Hippocampal formation (tissue), 2 donors: ENCODE data around the gene SCNN1G.

Experiments
- DNase-seq, 2 donors: peaks; one replicate each; lab custom pipeline; 2025; lab: John Stamatoyannopoulos, UW

SCNN1G gene

DNA sequence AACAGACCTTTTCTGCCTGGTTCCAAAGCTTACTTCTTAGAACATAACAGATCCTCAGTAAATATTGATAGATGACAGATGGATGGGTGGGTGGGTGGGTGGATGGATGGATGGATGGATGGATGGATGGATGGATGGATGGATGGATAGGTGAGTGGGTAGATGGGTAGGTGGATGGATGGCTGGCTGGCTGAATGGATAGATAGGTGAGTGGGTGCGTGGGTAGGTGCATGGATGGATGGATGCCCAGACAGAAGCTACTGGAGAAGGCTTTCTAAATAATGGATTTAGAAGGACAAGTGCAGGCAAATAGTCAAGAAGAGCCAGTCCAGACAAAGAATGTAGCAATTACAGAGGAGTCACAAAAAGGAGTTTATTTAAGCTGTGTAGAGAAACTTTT is 19.6 kb downstream of the SCNN1G start:
- no peak for DNase-seq

DNA sequence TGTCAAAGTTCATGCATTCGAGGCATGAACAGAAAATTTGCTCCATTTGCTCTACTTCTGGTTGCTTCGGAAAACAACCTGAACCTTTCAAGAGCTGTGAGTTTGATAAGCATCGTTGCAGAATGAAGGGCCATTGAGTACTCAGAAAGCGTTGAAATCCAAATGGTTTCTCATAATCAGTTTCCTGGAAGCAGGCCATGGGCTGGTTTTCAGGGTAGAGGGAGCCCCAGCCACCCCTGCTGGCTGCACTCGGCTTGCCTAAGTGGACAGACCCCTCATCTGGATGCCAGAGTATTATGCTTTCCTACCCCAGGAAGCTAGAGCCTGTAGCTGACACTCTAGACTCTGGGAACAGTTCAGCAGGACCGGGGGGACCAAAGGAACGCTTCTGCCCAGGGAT is 24.4 kb downstream of the SCNN1G start:
- DNase-seq = no peak

DNA sequence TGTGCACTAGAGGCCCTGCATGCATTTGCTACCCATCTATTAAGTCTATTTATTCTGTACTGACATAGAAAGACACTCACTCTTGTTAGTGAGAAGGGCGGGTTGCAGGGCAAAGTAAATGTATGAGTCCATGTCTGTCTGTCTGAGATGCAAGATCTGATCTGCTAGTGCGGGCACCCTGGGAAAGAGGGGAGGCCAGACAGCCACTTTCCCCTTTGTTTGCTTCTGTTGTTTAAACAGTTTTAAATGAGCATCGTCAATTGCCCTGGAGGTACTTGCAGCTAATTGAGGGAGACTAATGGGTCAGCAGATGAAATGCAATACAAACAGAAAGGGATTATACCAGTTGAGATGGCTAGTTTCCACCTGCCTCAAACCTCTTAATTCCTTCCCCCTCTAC is 24.9 kb downstream of the SCNN1G start:
- no peak for DNase-seq

DNA sequence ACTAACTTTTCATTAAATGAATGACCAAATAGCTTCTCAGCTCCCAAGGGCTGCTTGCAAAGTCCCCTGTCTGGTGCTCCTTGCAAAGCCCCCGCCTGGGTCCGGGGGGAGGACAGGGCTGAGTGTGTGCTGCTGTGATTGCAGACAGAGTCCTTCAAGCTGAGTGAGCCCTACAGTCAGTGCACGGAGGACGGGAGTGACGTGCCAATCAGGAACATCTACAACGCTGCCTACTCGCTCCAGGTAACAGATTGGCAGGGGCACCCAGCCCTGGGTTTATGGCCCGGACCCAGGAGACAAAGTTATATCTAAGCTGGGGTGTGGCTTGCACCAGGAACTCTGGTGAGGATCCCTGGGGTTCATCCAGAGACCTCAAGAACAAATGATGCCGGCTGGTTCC is 27.1 kb downstream of the SCNN1G start:
- no peak for DNase-seq

- no peak for DNase-seq
Observed at GRCh38 chr16:23213831-23214230, 31.3 kb downstream of the SCNN1G start.

- DNase-seq = no peak
Observed at GRCh38 chr16:23214796-23215195, 32.3 kb downstream of the SCNN1G start.

DNA sequence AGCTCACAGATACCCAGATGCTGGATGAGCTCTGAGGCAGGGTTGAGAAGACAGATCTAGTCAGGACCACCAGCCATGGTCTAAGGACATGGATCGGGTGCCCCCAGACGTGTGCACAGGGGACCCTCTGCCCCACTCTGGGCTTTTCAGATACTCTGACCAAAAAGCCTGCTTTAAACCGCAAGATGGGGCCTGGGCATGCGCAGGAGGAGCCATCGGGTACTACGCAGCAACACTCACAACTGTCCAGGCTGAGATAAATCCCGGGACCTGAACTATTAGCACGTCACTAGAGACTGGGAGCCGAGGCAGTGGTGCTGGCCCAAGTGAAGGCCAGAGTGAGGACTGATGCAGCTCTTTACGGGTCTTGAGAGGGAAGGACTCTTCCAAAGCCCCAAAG is 32.9 kb downstream of the SCNN1G start:
- DNase-seq = no peak

GRCh38 chr16:23216658-23217246 is 34.2 kb downstream of the SCNN1G start:
- DNase-seq = no peak

DNA sequence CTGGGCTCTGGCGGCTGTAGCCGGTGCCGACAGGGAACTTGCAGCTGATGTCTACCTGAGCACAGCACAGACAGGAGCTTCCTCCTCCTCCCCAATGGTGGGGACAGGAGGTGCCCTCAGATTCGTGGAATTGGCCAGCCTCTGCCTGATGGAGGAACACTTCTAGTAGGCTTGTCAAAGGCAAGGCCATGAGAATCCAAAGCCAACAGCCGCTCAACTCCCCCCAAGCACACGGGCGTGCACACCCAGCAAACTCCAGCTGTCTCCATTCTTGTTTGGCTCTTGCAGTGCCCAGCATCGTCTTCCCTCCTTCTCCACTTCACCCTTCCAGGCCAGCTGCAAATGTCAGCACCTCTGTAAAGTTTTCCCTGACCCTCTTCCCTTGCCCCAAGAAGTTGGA is 35.1 kb downstream of the SCNN1G start:
- DNase-seq = no peak

DNA sequence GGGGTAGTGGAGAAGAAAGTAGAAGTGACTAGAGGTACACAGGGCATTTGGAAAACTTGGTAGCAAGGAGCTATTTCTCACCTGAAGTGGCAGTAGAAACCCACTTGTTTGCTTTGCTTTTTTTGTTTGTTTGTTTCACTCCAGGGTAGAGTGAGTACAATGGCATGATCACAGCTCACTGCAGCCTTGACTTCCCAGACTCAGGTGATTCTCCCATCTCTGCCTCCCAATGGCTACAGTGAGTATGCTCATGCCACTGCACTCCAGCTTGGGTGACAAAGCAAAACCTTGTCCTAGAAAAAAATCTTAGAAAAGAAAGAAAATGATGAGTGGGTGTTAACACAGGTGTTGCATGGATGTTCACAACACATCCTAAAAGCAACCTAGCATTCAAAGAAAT is 40.4 kb downstream of the SCNN1G start:
- no peak for DNase-seq

- no peak for DNase-seq
Observed at GRCh38 chr16:23223368-23223767, 40.8 kb downstream of the SCNN1G start.

DNA sequence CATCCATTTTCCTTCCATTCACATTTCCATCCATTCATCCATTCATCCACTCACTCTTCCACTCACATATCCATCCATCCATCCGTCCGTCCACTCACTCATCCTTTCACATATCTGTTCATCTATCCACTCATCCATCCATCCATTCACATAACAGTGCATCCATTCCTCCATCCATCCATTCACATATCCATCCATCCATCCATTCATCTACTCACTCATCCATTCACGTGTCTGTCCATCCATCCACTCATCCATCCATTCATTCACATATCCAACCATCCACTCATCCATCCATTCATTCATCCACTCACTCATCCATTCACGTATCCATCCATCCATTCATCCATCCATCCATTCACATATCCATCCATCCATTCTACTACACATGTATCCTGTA is 42.6 kb downstream of the SCNN1G start:
- DNase-seq = no peak

- DNase-seq = no peak
Observed at GRCh38 chr16:23225634-23226033, 43.1 kb downstream of the SCNN1G start.

DNA sequence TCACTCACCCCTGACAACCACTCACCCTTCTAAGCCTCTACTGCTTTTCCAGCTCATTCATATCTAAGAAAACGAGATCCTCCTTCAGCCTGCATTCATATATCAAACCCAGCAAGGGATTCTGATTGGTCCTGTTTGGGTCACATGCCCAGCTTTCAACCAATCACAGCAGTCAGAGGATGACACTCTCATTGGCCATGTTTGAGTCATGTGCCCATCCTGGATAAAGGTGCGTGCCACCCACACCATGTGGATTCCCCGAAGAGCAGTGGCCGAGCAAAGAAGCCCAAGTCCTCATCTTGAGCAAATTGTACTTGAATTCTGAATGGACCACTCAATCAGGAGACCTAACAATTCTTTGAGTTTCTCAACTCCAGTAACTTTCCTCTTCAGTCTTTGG is 45.0 kb downstream of the SCNN1G start:
- DNase-seq = no peak

DNA sequence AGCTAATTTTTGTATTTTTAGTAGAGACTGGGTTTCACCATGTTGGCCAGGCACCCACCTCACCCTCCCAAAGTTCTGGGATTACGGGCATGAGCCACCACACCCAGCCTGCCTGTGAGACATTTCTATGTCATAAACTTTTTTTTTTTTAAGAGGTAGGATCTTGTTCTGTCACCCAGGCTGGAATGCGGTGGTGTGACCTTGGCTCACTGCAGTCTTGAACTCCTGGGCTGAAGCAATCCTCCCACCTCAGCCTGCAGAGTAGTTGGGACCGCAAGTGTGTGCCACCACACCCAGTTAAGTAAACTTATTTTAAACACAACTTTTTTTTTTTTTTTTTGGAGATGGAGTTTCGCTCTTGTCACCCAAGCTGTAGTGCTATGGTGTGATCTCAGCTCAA is 47.2 kb downstream of the SCNN1G start:
- DNase-seq = no peak

DNA sequence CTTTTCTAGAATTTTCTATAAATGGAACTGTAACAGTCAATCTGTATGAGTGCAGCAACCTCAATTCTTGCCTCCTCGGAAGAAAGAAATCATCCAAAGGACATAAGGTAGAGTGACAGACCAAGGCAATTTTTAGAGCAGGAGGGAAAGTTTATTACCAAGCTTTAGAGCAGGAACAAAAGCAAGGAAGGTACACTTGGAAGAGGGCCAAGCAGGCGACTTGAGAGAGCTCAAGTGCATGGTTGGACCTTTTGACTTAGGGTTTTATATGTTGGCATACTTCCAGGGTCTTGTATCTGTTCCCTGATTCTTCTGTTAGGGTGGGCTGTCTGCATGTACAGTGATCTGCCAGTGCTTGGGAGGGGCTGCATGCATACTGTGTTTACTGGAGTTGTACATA is 50.3 kb downstream of the SCNN1G start:
- DNase-seq = no peak

GRCh38 chr16:23235176-23235575 is 52.6 kb downstream of the SCNN1G start:
- DNase-seq = no peak

- DNase-seq = no peak
Observed at GRCh38 chr16:23236983-23237382, 54.4 kb downstream of the SCNN1G start.

DNA sequence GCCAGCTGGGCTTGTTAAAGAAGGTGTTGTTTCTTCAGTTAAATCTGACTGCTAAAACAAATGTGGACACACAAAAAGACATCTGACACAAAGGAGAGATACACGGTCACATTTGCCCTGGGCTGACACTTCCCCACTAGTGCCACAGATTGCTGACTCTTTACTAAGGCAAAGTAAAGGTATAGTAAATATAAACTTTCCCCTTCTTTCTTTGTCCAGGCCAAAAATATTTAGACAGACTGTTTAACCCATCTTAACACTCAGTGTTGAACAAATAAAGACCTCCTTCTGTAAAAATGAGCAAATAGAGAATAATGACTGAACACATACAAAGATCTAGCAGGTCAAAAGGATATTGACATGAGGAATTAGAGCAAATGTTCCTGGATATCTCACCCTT is 58.4 kb downstream of the SCNN1G start:
- no peak for DNase-seq

DNA sequence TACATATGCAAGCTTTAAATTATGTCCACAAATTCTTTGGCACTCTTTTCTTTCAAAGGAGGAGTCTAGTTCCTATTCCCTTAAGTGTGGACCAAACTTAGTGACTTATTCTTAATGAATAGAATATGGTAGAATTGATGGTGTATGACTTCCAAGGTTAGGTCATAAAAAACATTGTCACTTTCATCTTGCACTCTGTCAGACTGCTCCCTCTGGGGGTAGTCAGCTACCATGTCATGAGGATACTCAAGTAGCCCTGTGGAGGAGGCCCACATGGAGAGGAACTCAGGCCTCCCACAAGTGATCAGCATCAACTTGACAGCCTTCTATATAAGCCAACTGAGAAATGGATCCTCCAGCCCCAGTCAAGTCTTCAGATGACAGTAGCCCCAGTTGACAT is 61.6 kb downstream of the SCNN1G start:
- DNase-seq = no peak

DNA sequence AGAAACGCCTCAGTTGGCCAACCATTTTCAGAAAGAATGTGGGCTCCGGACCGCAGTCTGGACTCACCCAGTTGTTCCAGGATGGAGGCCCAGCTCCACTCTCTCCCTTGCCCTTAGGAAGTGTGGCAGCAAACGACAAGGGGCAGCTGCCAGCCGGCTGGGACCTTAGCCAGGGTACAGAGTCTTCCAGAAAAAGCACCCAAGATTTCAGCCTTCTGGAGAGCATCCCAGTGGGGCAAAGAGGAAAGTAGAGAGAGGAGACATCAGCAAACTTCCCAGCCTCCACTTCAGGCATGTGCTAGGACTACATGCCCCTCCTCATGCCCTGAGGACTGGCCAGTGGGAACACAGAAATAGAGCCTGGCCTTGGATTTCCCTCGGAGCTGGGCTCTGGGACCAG is 62.7 kb downstream of the SCNN1G start:
- peak in 1 of 2 donors; percentile 5 for DNase-seq

DNA sequence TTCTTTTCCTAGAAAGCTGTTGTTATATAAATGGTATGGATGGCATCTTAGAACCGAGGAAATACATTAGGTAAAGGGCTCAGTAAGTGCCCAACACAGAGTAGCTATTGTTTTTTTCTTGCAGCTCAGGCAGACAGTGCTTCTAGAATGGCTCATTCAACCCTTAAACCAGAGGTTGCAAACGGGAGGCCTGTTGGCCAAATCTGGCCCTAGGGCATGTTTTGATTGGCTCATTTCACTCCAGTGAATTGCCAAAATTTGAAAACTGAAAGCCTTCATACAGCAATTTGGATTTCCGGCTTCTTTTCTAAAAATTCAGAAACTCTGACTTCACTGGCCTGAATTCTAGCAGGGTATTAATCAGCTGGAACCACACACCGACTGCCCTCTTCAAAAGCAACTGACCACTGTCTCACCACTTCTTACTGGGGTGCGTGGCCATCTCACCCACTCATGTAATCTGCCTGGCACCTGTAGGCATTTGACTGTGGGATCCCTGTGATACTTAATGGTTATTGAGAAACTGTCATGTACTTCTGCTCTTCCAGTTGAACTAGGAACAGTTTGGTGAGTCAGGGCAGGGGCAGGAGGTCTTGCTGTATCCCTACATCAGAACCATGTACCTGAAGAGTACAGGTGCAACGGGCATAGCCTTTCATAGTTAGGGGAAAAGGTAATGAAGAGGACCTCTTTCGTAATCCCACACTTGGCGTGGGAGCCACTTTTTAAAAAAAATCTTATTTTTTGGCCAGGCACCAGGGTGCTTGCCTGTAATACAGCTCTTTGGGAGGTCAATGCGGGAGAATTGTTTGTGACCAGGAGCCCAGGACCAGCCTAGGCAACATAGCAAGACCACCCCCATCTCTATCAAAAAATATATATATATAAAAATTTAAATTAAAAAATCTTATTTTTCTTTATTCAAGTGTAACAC is 66.0 kb downstream of the SCNN1G start:
- DNase-seq = no peak

GRCh38 chr16:23249830-23250229 is 67.3 kb downstream of the SCNN1G start:
- no peak for DNase-seq

DNA sequence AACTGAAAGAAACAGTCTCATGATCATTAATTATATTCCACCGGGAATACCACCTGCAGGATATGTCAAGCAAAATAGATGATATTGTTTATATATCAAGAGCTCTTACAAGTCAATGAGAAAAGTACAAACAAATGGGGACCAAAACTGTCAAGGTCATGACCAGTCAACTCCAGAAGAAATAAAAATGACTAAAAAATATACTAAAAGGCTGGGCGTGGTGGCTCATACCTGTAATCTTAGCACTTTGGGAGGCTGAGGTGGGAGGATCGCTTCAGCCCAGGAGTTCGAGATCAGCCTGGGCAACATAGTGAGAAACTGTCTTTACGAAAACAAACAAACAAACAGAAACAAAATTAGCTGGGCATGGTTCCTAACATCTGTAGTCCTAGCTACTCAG is 69.8 kb downstream of the SCNN1G start:
- no peak for DNase-seq
